ENCODE measurements around the gene ANGPT4. TPM values are rescaled to one million over a fixed set of nuclear protein-coding genes. Genes with fewer than 3 reads are reported as not detected.

The ANGPT4 gene
- total RNA-seq, 6 experiments from 2014 or later = 0.04 to 0.12 TPM; not detected in 4

Other genes starting within 250 kb of the ANGPT4 start
- not detected for gene SCRT2, start 240.5 kb downstream of the ANGPT4 start, total RNA-seq
- under 1 TPM in 2 of 6 experiments, not detected in 4; 0.05 to 0.62 TPM for gene SLC52A3, start 147.8 kb downstream of the ANGPT4 start, total RNA-seq
- gene FAM110A, start 82.6 kb downstream of the ANGPT4 start, total RNA-seq = 1 to 10 TPM; 1.4 to 4.1 (median 2.7) TPM
- under 1 TPM in 2 of 6 experiments, not detected in 4; 0.07 to 0.51 TPM for gene RSPO4, start 86.0 kb upstream of the ANGPT4 start, total RNA-seq
- 100 to 1,000 TPM in 5 of 6 experiments, 10 to 100 TPM in 1; 82.5 to 260 (median 116) TPM for gene PSMF1, start 202.3 kb upstream of the ANGPT4 start, total RNA-seq